Forelimb muscle (tissue), 1 donor: ENCODE results near the gene FBXL3. TPM values are rescaled to one million over a fixed set of nuclear protein-coding genes. Genes with fewer than 3 reads are reported as not detected.
"Not testable (repeated sequence)": the region's sequence is repeated elsewhere in the genome, so short reads cannot be mapped to it uniquely, and the experiment has no call there.

Experiments
- DNase-seq: peaks from one replicate; pipeline ENCODE4 v3.0.0-alpha.2; 2013; ENCODE audit warnings: low read depth
- polyA plus RNA-seq: library from polyadenylated mRNA; unstranded; fragments of 120-200 nt; gene quantifications from one replicate; pipeline ENCODE4 v1.2.1, GENCODE V29; 2013; ENCODE audit not compliant: insufficient read length

FBXL3 gene
- polyA plus RNA-seq, 1 donor = 36.6 TPM

GRCh38 chr13:76991432-76991795 is 35.5 kb downstream of the FBXL3 start:
- DNase-seq = no peak

GRCh38 chr13:76983676-76984075 is 43.3 kb downstream of the FBXL3 start:
- no peak for DNase-seq

GRCh38 chr13:76982061-76982460 is 44.9 kb downstream of the FBXL3 start:
- no peak for DNase-seq

GRCh38 chr13:76980075-76980718 is 46.8 kb downstream of the FBXL3 start:
- DNase-seq = no peak

- no peak for DNase-seq
Measured at GRCh38 chr13:76976929-76977328, 50.0 kb downstream of the FBXL3 start.

GRCh38 chr13:76976490-76976889 is 50.5 kb downstream of the FBXL3 start:
- DNase-seq = no peak

- no peak for DNase-seq
Measured at GRCh38 chr13:76975863-76976262, 51.1 kb downstream of the FBXL3 start.

- DNase-seq = no peak
Measured at GRCh38 chr13:76974618-76974975, 52.4 kb downstream of the FBXL3 start.

- DNase-seq = no peak
Measured at GRCh38 chr13:76973920-76974617, 52.9 kb downstream of the FBXL3 start.

- DNase-seq = no peak
Measured at GRCh38 chr13:76971851-76972829, 54.8 kb downstream of the FBXL3 start.

GRCh38 chr13:76971215-76971614 is 55.7 kb downstream of the FBXL3 start:
- DNase-seq = no peak

- DNase-seq = no peak
Measured at GRCh38 chr13:76969488-76970365, 57.2 kb downstream of the FBXL3 start.

- DNase-seq = no peak
Measured at GRCh38 chr13:76968041-76968440, 58.9 kb downstream of the FBXL3 start.

GRCh38 chr13:76967031-76967430 is 59.9 kb downstream of the FBXL3 start:
- no peak for DNase-seq

- DNase-seq = peak; percentile 47
Measured at GRCh38 chr13:76965759-76966421, 61.1 kb downstream of the FBXL3 start.

GRCh38 chr13:76959734-76960133 is 67.2 kb downstream of the FBXL3 start:
- DNase-seq = not testable (repeated sequence)

GRCh38 chr13:76958841-76959432 is 68.0 kb downstream of the FBXL3 start:
- DNase-seq = no peak

GRCh38 chr13:76955661-76956060 is 71.3 kb downstream of the FBXL3 start:
- DNase-seq = no peak
